Neuronal stem cell (in vitro differentiated cells): ENCODE data around the gene ZBTB2.
"Not testable (repeated sequence)": the region's sequence is repeated elsewhere in the genome, so short reads cannot be mapped to it uniquely, and the experiment has no call there.

Experiments used
- DNase-seq: peaks from one replicate; pipeline ENCODE4 v3.0.0-alpha.2; 2013; ENCODE audit warnings: low spot score
- H2AFZ ChIP-seq: one replicate; pipeline ENCODE4 v1.6.1; 2013; ENCODE audit warnings: mild to moderate bottlenecking, low read length, inconsistent platforms
- H2AK5ac ChIP-seq: 2 replicates; pipeline ENCODE4 v1.6.1; 2013; ENCODE audit warnings: low read depth, mild to moderate bottlenecking, inconsistent platforms, low read length, moderate library complexity, mixed read lengths
- H2BK120ac ChIP-seq: 2 replicates; pipeline ENCODE4 v1.6.1; 2013; ENCODE audit warnings: low read depth, mild to moderate bottlenecking, inconsistent platforms, low read length, moderate library complexity, mixed read lengths
- H2BK12ac ChIP-seq: one replicate; pipeline ENCODE4 v1.6.1; 2013; ENCODE audit warnings: low read length, inconsistent platforms
- H2BK15ac ChIP-seq: 2 replicates; pipeline ENCODE4 v1.6.1; 2013; ENCODE audit warnings: mild to moderate bottlenecking, low read length, inconsistent platforms, mixed read lengths
- H2BK5ac ChIP-seq: one replicate; pipeline ENCODE4 v1.6.1; 2013; ENCODE audit warnings: inconsistent platforms, mild to moderate bottlenecking, low read length, moderate library complexity
- H3K14ac ChIP-seq: one replicate; pipeline ENCODE4 v1.6.1; 2013; ENCODE audit warnings: low read length, inconsistent platforms
- H3K18ac ChIP-seq: 2 replicates; pipeline ENCODE4 v1.6.1; 2013; ENCODE audit warnings: low read length, inconsistent platforms
- H3K23ac ChIP-seq: 2 replicates; pipeline ENCODE4 v1.6.1; 2013; ENCODE audit warnings: low read depth, mild to moderate bottlenecking, mixed read lengths, low read length, inconsistent platforms; ENCODE audit not compliant: poor library complexity
- H3K27ac ChIP-seq: replicated peaks from 3 replicates; pipeline ENCODE4 v1.5.1; 2013; ENCODE audit warnings: low read length, inconsistent platforms
- H3K27me3 ChIP-seq, 3 experiments: 2 replicates each; pipeline ENCODE4 v1.6.1; 2013; ENCODE audit warnings: low read length in 3 of 3, mild to moderate bottlenecking in 2 of 3, inconsistent platforms in 1 of 3, low read depth in 1 of 3, mixed read lengths in 1 of 3, moderate library complexity in 1 of 3; ENCODE audit not compliant: control insufficient read depth in 3 of 3, insufficient read depth in 3 of 3
- H3K36me3 ChIP-seq, 2 donors: replicated peaks in 1 of 2; 2 replicates each; pipeline ENCODE4 v1.6.1; 2013; ENCODE audit warnings: low read length in 2 of 2; ENCODE audit not compliant: control insufficient read depth in 2 of 2, insufficient read depth in 2 of 2
- H3K4ac ChIP-seq: 2 replicates; pipeline ENCODE4 v1.6.1; 2013; ENCODE audit warnings: inconsistent platforms, mild to moderate bottlenecking, low read length, moderate library complexity
- H3K4me1 ChIP-seq, 2 donors: 1 replicate in 1 of 2; 2 replicates in 1 of 2; pipeline ENCODE4 v1.6.1; 2013; ENCODE audit warnings: low read length in 2 of 2, low read depth in 1 of 2; ENCODE audit not compliant: control insufficient read depth in 2 of 2, insufficient read depth in 1 of 2
- H3K4me2 ChIP-seq: one replicate; pipeline ENCODE4 v1.6.1; 2013; ENCODE audit warnings: mild to moderate bottlenecking, low read length, inconsistent platforms; ENCODE audit not compliant: insufficient read depth, poor library complexity, severe bottlenecking
- H3K4me3 ChIP-seq, 2 donors: 2 replicates each; pipeline ENCODE4 v1.5.1; 2013; ENCODE audit warnings: low read length in 2 of 2, mild to moderate bottlenecking in 2 of 2, inconsistent platforms in 1 of 2, moderate library complexity in 1 of 2
- H3K79me1 ChIP-seq: one replicate; pipeline ENCODE4 v1.6.1; 2013; ENCODE audit warnings: low read depth, mild to moderate bottlenecking, inconsistent platforms, low read length, moderate library complexity
- H3K9ac ChIP-seq: one replicate; pipeline ENCODE4 v1.6.1; 2013; ENCODE audit warnings: mild to moderate bottlenecking, low read depth, low read length, inconsistent platforms; ENCODE audit not compliant: poor library complexity
- H3K9me3 ChIP-seq, 2 donors: replicated peaks in 1 of 2; 2 replicates each; pipeline versions ENCODE3 to v1.6.1; 2013; ENCODE audit warnings: low read length in 2 of 2, mild to moderate bottlenecking in 2 of 2, inconsistent platforms in 1 of 2, low read depth in 1 of 2, mixed read lengths in 1 of 2, moderate library complexity in 1 of 2; ENCODE audit not compliant: control insufficient read depth in 2 of 2, insufficient read depth in 1 of 2
- H4K8ac ChIP-seq: one replicate; pipeline ENCODE4 v1.6.1; 2013; ENCODE audit warnings: low read depth, mild to moderate bottlenecking, inconsistent platforms, low read length, moderate library complexity
- H4K91ac ChIP-seq: one replicate; pipeline ENCODE4 v1.6.1; 2013; ENCODE audit warnings: low read length, low read depth, mild to moderate bottlenecking, inconsistent platforms; ENCODE audit not compliant: poor library complexity
- WGBS, 2 donors: extraction: QIAGEN DNeasy Blood & Tissue Kit; methylation state at CpG; one replicate each; pipeline ENCODE4 v1.1.7; 2013; ENCODE audit warnings: missing lambda C conversion rate in 2 of 2, mixed read lengths in 1 of 2; ENCODE audit not compliant: insufficient read length in 2 of 2, insufficient replicate concordance in 1 of 2; ENCODE audit errors: extremely low coverage in 2 of 2; 5-methylcytosine and 5-hydroxymethylcytosine counted together

Gene ZBTB2

GRCh38 chr6:151387175-151387970 lies 4.0 kb downstream of the ZBTB2 start:
- no peak overlapping the region for H3K4me2 ChIP-seq
- no peak overlapping the region for H3K14ac ChIP-seq
- H3K36me3 ChIP-seq: peaks cover 0 to 39% of the 10 kb centered on the region in 2 donors
- H2BK15ac ChIP-seq: no peak overlapping the region
- H3K23ac ChIP-seq: no peak overlapping the region
- no peak overlapping the region for H2BK12ac ChIP-seq
- no peak overlapping the region for H2AK5ac ChIP-seq
- no peaks in the 10 kb centered on the region for H3K27me3 ChIP-seq
- H4K91ac ChIP-seq: no peak overlapping the region
- H3K18ac ChIP-seq: no peak overlapping the region
- H3K79me1 ChIP-seq: peaks cover 2% of the 10 kb centered on the region
- no peak overlapping the region for H2AFZ ChIP-seq
- H3K27ac ChIP-seq: no peak overlapping the region
- no peak overlapping the region for H2BK5ac ChIP-seq
- H2BK120ac ChIP-seq: no peak overlapping the region
- H4K8ac ChIP-seq: no peak overlapping the region
- DNase-seq: no peak
- H3K9me3 ChIP-seq: no peaks in the 10 kb centered on the region
- no peak overlapping the region for H3K9ac ChIP-seq
- no peak overlapping the region for H3K4me3 ChIP-seq
- no CpG with 5 or more reads among the region's 11 CpGs for WGBS, 2 donors
- no peak overlapping the region for H3K4ac ChIP-seq
- peaks cover 0 to 4% of the 10 kb centered on the region in 2 donors for H3K4me1 ChIP-seq

GRCh38 chr6:151385177-151385576 lies 6.2 kb downstream of the ZBTB2 start:
- Histone ChIP-seq H3K23ac (no peak overlapping the region), H3K4me3 (no peak overlapping the region), H4K8ac (no peak overlapping the region), H3K14ac (no peak overlapping the region), H3K79me1 (peaks cover 2% of the 10 kb centered on the region), H3K4ac (no peak overlapping the region), H2BK5ac (no peak overlapping the region), H2BK12ac (no peak overlapping the region), H3K18ac (no peak overlapping the region), H3K27me3 (no peaks in the 10 kb centered on the region), H4K91ac (no peak overlapping the region), H3K36me3 (peaks cover 0 to 39% of the 10 kb centered on the region in 2 donors), H2BK15ac (no peak overlapping the region), H3K9me3 (no peaks in the 10 kb centered on the region), H2AK5ac (no peak overlapping the region), H2BK120ac (no peak overlapping the region), H3K4me1 (no peaks in the 10 kb centered on the region), H3K9ac (no peak overlapping the region), H3K4me2 (no peak overlapping the region), H2AFZ (no peak overlapping the region), H3K27ac (no peak overlapping the region)
- no CpG with 5 or more reads among the region's 1 CpG for WGBS, 2 donors
- no peak for DNase-seq

GRCh38 chr6:151384151-151384550 lies 7.2 kb downstream of the ZBTB2 start:
- no peak overlapping the region for H4K8ac ChIP-seq
- H2BK5ac ChIP-seq: no peak overlapping the region
- peaks cover 0 to 39% of the 10 kb centered on the region in 2 donors for H3K36me3 ChIP-seq
- H3K27ac ChIP-seq: no peak overlapping the region
- H3K9ac ChIP-seq: no peak overlapping the region
- H3K9me3 ChIP-seq: no peaks in the 10 kb centered on the region
- H2AFZ ChIP-seq: no peak overlapping the region
- H2BK12ac ChIP-seq: no peak overlapping the region
- no peak overlapping the region for H4K91ac ChIP-seq
- peaks cover 2% of the 10 kb centered on the region for H3K79me1 ChIP-seq
- H2AK5ac ChIP-seq: no peak overlapping the region
- DNase-seq: no peak
- H2BK15ac ChIP-seq: no peak overlapping the region
- no peak overlapping the region for H3K4ac ChIP-seq
- H3K27me3 ChIP-seq: no peaks in the 10 kb centered on the region
- H3K14ac ChIP-seq: no peak overlapping the region
- H3K4me3 ChIP-seq: no peak overlapping the region
- no peak overlapping the region for H3K23ac ChIP-seq
- WGBS, 2 donors: no CpG with 5 or more reads among the region's 5 CpGs
- H2BK120ac ChIP-seq: no peak overlapping the region
- H3K4me1 ChIP-seq: no peaks in the 10 kb centered on the region
- H3K4me2 ChIP-seq: no peak overlapping the region
- H3K18ac ChIP-seq: no peak overlapping the region

GRCh38 chr6:151382631-151383030 lies 8.7 kb downstream of the ZBTB2 start:
- H2BK120ac ChIP-seq, H2AK5ac ChIP-seq, H3K79me1 ChIP-seq, H3K18ac ChIP-seq, H2BK5ac ChIP-seq, H3K4ac ChIP-seq, H3K27ac ChIP-seq, H2BK15ac ChIP-seq, H3K14ac ChIP-seq, H4K8ac ChIP-seq, H3K4me3 ChIP-seq, H3K4me2 ChIP-seq, H3K9me3 ChIP-seq, H3K27me3 ChIP-seq, H3K23ac ChIP-seq, H4K91ac ChIP-seq, H2BK12ac ChIP-seq, DNase-seq, H3K9ac ChIP-seq, H2AFZ ChIP-seq, H3K4me1 ChIP-seq: not testable (repeated sequence)
- peaks cover 0 to 28% of the 10 kb centered on the region in 2 donors for H3K36me3 ChIP-seq
- WGBS, 2 donors: no CpG with 5 or more reads among the region's 9 CpGs
